Panc1 (cell line): ENCODE measurements around the gene TOM1. TPM values are rescaled to one million over a fixed set of nuclear protein-coding genes. Genes with fewer than 3 reads are reported as not detected.

ENCODE experiments used
- ATAC-seq: fragments of 200-7000 bp; cut with Tn5 transposase; 2 replicates; pipeline ENCODE4 v1.9.1; 2020; ENCODE audit warnings: mild to moderate bottlenecking, moderate library complexity
- BruUV-seq: library from RNA; stranded (reverse); fragments of 400-500 nt; replicated peaks from 2 replicates; lab custom pipeline; 2021; lab: Mats Ljungman, UMichigan
- CTCF ChIA-PET: fragments of 300-600 bp; sonication (Branson Sonifier 250); formaldehyde crosslinking; loops from one replicate; lab custom pipeline; 2022; ENCODE audit warnings: antibody characterized with exemption; lab: Charles Lee
- POLR2A ChIA-PET: fragments of 300-600 bp; sonication (Branson Sonifier 250); formaldehyde crosslinking; loops from one replicate; lab custom pipeline; 2022; ENCODE audit warnings: antibody characterized with exemption; lab: Charles Lee
- DNase-seq: peaks from one replicate; pipeline ENCODE4 v3.0.0-alpha.2; 2010; ENCODE audit warnings: low read depth, low spot score
- H3K27ac ChIP-seq: 2 replicates; pipeline ENCODE4 v1.5.1; 2011; ENCODE audit warnings: mild to moderate bottlenecking, low read length, inconsistent platforms
- H3K27me3 ChIP-seq: fragments of 200-500 bp; sonication (Bioruptor generic); 2 replicates; pipeline ENCODE4 v1.6.0; 2014; ENCODE audit warnings: low read length, inconsistent platforms; ENCODE audit not compliant: control insufficient read depth, insufficient read depth
- H3K36me3 ChIP-seq: fragments of 200-500 bp; sonication (Bioruptor generic); 2 replicates; pipeline ENCODE4 v1.5.1; 2014; ENCODE audit warnings: inconsistent platforms, mild to moderate bottlenecking, low read length, moderate library complexity; ENCODE audit not compliant: control insufficient read depth, insufficient read depth
- H3K4me1 ChIP-seq: 2 replicates; pipeline ENCODE4 v1.5.1; 2011; ENCODE audit warnings: inconsistent platforms, mild to moderate bottlenecking, low read length, moderate library complexity; ENCODE audit not compliant: control insufficient read depth, insufficient read depth
- H3K4me3 ChIP-seq, 2 experiments: 2 replicates each; pipeline ENCODE4 v1.5.1; 2011 to 2012; ENCODE audit warnings: low read depth in 2 of 2, low read length in 2 of 2, mild to moderate bottlenecking in 2 of 2, inconsistent platforms in 1 of 2, moderate library complexity in 1 of 2
- H3K9me3 ChIP-seq: fragments of 200-500 bp; sonication (Bioruptor generic); 2 replicates; pipeline ENCODE4 v1.5.1; 2014; ENCODE audit warnings: low read depth, mild to moderate bottlenecking, inconsistent platforms, low read length, moderate library complexity; ENCODE audit not compliant: control insufficient read depth, insufficient read depth
- POLR2AphosphoS5 ChIP-seq: IDR thresholded peaks from 2 replicates; pipeline ENCODE4 v1.6.1; 2012; ENCODE audit warnings: mild to moderate bottlenecking, low read depth, low read length, moderate library complexity
- SIN3A ChIP-seq: IDR thresholded peaks from 2 replicates; pipeline ENCODE4 v1.6.1; 2012; ENCODE audit warnings: low read depth, mild to moderate bottlenecking, low read length, moderate library complexity, borderline replicate concordance; ENCODE audit not compliant: insufficient read depth
- TCF7L2 ChIP-seq: IDR thresholded peaks from 2 replicates; pipeline ENCODE4 v1.6.1; 2011; ENCODE audit warnings: mild to moderate bottlenecking, low read depth, low read length, inconsistent platforms
- in situ Hi-C: cut with HindIII; loops from 2 replicates; pipeline ENCODE4 v1.10.0; 2016; ENCODE audit warnings: low sequenced_read_pairs, low pct_unique_long_range_greater_than_20kb
- intact Hi-C: fragments of 100-400 bp; cut with micrococcal nuclease; formaldehyde crosslinking; loops from one replicate; pipeline ENCODE4 v1.10.0; 2022; ENCODE audit not compliant: unreplicated experiment
- total RNA-seq: library from RNA; stranded (reverse); gene quantifications from one replicate; pipeline ENCODE4 v1.2.1, GENCODE V29; 2021; ENCODE audit not compliant: unreplicated experiment
- TF ChIP-seq, protein P1 (sequence below), 2 experiments: IDR thresholded peaks; 2 replicates each; pipeline ENCODE4 v1.6.1; 2011 to 2012; ENCODE audit warnings: low read depth in 2 of 2, control low read depth in 1 of 2, low read length in 1 of 2, mild to moderate bottlenecking in 1 of 2, moderate library complexity in 1 of 2; ENCODE audit not compliant: insufficient read depth in 1 of 2
- TF ChIP-seq, protein P2 (sequence below): fragments of 450-650 bp; IDR thresholded peaks from 2 replicates; pipeline ENCODE4 v1.5.1; 2017; ENCODE audit warnings: mild to moderate bottlenecking

TOM1 gene
- total RNA-seq, 1 experiment from 2014 or later = 32.7 TPM

GRCh38 chr22:35337932-35338331 lies 38.2 kb downstream of the TOM1 start:
- POLR2A ChIA-PET = no interaction called here
- H3K27me3 ChIP-seq = no peaks in the 10 kb centered on the region
- H3K36me3 ChIP-seq = no peaks in the 10 kb centered on the region; the same call in 1 of the 2 replicates
- CTCF ChIA-PET = interaction anchor here (0.6 kb wide), 1 partner anchor 18 kb away, joined by 7 read pairs; no protein-coding TSS in a partner anchor
- H3K4me3 ChIP-seq = no peak overlapping the region
- DNase-seq (no peak), ATAC-seq (no peak)
- H3K4me1 ChIP-seq = no peaks in the 10 kb centered on the region
- intact Hi-C loops (no loop called here), in situ Hi-C loops (no loop called here)
- TF ChIP-seq, protein P1, sequence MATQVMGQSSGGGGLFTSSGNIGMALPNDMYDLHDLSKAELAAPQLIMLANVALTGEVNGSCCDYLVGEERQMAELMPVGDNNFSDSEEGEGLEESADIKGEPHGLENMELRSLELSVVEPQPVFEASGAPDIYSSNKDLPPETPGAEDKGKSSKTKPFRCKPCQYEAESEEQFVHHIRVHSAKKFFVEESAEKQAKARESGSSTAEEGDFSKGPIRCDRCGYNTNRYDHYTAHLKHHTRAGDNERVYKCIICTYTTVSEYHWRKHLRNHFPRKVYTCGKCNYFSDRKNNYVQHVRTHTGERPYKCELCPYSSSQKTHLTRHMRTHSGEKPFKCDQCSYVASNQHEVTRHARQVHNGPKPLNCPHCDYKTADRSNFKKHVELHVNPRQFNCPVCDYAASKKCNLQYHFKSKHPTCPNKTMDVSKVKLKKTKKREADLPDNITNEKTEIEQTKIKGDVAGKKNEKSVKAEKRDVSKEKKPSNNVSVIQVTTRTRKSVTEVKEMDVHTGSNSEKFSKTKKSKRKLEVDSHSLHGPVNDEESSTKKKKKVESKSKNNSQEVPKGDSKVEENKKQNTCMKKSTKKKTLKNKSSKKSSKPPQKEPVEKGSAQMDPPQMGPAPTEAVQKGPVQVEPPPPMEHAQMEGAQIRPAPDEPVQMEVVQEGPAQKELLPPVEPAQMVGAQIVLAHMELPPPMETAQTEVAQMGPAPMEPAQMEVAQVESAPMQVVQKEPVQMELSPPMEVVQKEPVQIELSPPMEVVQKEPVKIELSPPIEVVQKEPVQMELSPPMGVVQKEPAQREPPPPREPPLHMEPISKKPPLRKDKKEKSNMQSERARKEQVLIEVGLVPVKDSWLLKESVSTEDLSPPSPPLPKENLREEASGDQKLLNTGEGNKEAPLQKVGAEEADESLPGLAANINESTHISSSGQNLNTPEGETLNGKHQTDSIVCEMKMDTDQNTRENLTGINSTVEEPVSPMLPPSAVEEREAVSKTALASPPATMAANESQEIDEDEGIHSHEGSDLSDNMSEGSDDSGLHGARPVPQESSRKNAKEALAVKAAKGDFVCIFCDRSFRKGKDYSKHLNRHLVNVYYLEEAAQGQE (IDR thresholded peaks at IDR 0.05; ENCODE audit: insufficient read depth in 1 of 2, low read depth in 2 of 2, low read length in 1 of 2) = no peak
- TF ChIP-seq SIN3A = no peak
- H3K27ac ChIP-seq = no peak overlapping the region
- H3K9me3 ChIP-seq = no peaks in the 10 kb centered on the region
- no TSS peak for BruUV-seq

DNA sequence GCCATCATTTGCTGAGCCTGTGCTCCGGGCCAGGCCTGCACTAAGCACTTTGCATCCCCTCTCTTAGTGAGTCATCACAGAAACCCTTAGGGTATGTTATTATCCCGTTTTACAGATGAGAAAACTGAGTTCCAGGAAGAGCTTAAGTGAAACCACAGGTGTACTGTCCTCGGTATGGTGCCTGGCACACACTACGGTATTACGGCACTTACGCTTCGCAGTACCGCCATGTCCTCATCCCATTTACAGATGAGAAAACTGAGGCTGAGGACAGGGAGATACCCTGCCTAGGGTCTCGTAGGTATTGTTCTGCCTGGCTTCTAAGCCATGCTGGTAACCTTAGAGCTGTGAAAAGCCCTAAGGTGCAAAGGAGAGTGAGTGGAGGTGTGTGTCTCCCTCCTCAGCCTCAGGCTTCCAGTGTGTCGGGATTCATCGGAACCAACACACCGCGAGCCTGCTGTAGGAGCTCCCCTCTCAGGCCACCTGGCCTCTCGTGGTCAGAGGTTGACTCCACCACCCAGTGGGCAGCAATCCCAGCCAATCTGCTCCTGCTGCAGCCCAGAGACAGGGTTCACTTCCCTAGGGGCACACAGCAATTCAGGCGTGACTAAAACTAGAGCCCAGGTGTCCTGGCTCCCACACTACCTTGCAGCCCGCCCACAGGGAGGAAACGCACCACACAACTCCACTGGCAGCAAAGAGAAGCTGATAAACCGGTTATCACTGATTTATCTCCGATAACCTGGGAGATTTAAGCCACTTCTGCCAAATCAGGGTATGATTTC lies 41.6 kb downstream of the TOM1 start:
- Histone ChIP-seq H3K4me1 (no peaks in the 10 kb centered on the region), H3K4me3 (no peak overlapping the region), H3K36me3 (no peaks in the 10 kb centered on the region), H3K27ac (no peak overlapping the region), H3K27me3 (no peaks in the 10 kb centered on the region), H3K9me3 (no peaks in the 10 kb centered on the region)
- intact Hi-C loops = no loop called here
- no TSS peak for BruUV-seq
- ChIA-PET CTCF (no interaction called here), POLR2A (interaction anchor here (0.5 kb wide), 1 partner anchor 53 kb away, joined by 3 read pairs; no protein-coding TSS in a partner anchor)
- ATAC-seq = no peak
- TF ChIP-seq SIN3A (no peak), POLR2AphosphoS5 (no peak), TCF7L2 (no peak)
- TF ChIP-seq, protein P1 (IDR thresholded peaks at IDR 0.05; ENCODE audit: insufficient read depth in 1 of 2, low read depth in 2 of 2, low read length in 1 of 2) = no peak
- TF ChIP-seq, protein P2, sequence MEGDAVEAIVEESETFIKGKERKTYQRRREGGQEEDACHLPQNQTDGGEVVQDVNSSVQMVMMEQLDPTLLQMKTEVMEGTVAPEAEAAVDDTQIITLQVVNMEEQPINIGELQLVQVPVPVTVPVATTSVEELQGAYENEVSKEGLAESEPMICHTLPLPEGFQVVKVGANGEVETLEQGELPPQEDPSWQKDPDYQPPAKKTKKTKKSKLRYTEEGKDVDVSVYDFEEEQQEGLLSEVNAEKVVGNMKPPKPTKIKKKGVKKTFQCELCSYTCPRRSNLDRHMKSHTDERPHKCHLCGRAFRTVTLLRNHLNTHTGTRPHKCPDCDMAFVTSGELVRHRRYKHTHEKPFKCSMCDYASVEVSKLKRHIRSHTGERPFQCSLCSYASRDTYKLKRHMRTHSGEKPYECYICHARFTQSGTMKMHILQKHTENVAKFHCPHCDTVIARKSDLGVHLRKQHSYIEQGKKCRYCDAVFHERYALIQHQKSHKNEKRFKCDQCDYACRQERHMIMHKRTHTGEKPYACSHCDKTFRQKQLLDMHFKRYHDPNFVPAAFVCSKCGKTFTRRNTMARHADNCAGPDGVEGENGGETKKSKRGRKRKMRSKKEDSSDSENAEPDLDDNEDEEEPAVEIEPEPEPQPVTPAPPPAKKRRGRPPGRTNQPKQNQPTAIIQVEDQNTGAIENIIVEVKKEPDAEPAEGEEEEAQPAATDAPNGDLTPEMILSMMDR = no peak
- no peak for DNase-seq
- in situ Hi-C loops = no loop called here
